Stimulated activated effector memory CD8-positive, alpha-beta T cell treated with anti-CD3 and anti-CD28 coated beads, Interleukin-12 subunit alpha, Interleukin-12 subunit beta, amount 100 ng/mL, for 72 hours (primary cell): ENCODE data around the gene TRIM17.
A peak's percentile ranks its signal among the peaks of the same experiment; 100 is the strongest.

Experiments used
- ATAC-seq: fragments of 150-1000 bp; cut with Tn5 transposase; 2 replicates; pipeline ENCODE4 v1.10.0; 2021
- DNase-seq, 2 donors: peaks; one replicate each; pipeline ENCODE4 v3.0.0; 2021 to 2022; ENCODE audit warnings: low spot score in 2 of 2
- H3K27ac Mint-ChIP-seq: one replicate; pipeline ENCODE4 v1.8.0; 2022; ENCODE audit warnings: mild to moderate bottlenecking, mixed read lengths
- H3K36me3 Mint-ChIP-seq: one replicate; pipeline ENCODE4 v1.8.0; 2022; ENCODE audit warnings: mild to moderate bottlenecking, mixed read lengths
- H3K4me1 Mint-ChIP-seq: one replicate; pipeline ENCODE4 v1.8.0; 2022; ENCODE audit warnings: mixed read lengths
- H3K4me3 Mint-ChIP-seq: one replicate; pipeline ENCODE4 v1.8.0; 2022; ENCODE audit warnings: mild to moderate bottlenecking, mixed read lengths
- H3K9me3 Mint-ChIP-seq: one replicate; pipeline ENCODE4 v1.8.0; 2022; ENCODE audit warnings: mixed read lengths

Gene TRIM17

DNA sequence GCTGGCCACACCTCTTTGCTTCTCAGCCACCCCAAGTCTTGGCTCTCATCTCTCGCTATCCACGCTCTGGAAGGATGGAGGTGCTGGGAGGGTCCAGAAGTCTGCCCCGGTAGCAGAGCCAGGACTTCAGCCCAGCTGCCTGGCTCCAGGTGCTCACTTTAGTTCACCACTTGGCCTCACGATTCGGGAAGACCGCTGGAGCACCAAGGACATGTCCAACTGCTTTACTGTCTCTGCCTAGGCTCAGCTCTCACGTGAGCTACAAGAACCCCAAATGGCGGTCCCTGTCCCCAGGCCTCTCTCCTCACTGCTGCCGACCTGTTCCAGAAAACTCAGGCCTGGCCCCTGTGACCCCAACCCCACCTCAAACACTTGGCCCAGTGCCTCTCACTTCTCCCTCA lies 13.4 kb downstream of the TRIM17 start:
- H3K4me3 Mint-ChIP-seq: peak overlapping the region; percentile 88
- no peaks in the 10 kb centered on the region for H3K9me3 Mint-ChIP-seq
- DNase-seq (no peak), ATAC-seq (no peak)
- peak overlapping the region; percentile 92 for H3K27ac Mint-ChIP-seq
- peaks cover 71% of the 10 kb centered on the region for H3K4me1 Mint-ChIP-seq
- peaks cover 85% of the 10 kb centered on the region for H3K36me3 Mint-ChIP-seq

DNA sequence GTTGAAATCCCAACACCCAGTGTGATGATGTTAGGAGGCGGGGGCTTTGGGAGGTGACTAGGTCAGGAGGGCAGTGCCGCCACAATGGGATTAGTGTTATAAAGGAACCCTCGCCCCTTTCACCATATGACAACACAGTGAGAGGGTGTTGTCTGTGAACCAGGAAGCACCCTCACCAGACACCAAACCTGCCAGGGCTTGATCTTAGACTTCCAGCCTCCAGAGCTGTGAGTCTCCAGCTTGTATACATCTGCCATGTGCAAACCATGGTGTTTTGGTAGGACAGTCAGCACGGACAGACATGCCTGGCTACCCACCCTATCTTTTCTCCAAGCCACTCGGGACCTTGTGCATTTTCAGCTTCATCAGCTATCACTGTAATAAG lies 14.0 kb downstream of the TRIM17 start:
- ATAC-seq: no peak
- H3K4me3 Mint-ChIP-seq: no peak overlapping the region
- DNase-seq: no peak
- H3K9me3 Mint-ChIP-seq: no peaks in the 10 kb centered on the region
- H3K27ac Mint-ChIP-seq: peak overlapping the region; percentile 92
- H3K36me3 Mint-ChIP-seq: peaks cover 91% of the 10 kb centered on the region
- H3K4me1 Mint-ChIP-seq: peaks cover 66% of the 10 kb centered on the region

GRCh38 chr1:228401782-228402640 lies 14.7 kb downstream of the TRIM17 start:
- no peak overlapping the region for H3K4me3 Mint-ChIP-seq
- DNase-seq: no peak
- H3K9me3 Mint-ChIP-seq: no peaks in the 10 kb centered on the region
- H3K4me1 Mint-ChIP-seq: peaks cover 66% of the 10 kb centered on the region
- H3K36me3 Mint-ChIP-seq: peaks cover 95% of the 10 kb centered on the region
- peak overlapping the region; percentile 92 for H3K27ac Mint-ChIP-seq
- no peak for ATAC-seq

- Mint-ChIP-seq H3K4me3 (no peak overlapping the region), H3K4me1 (peaks cover 66% of the 10 kb centered on the region), H3K27ac (peak overlapping the region; percentile 92)
These were observed 15.8 kb downstream of the TRIM17 start for GRCh38 chr1:228400692-228401454.

DNA sequence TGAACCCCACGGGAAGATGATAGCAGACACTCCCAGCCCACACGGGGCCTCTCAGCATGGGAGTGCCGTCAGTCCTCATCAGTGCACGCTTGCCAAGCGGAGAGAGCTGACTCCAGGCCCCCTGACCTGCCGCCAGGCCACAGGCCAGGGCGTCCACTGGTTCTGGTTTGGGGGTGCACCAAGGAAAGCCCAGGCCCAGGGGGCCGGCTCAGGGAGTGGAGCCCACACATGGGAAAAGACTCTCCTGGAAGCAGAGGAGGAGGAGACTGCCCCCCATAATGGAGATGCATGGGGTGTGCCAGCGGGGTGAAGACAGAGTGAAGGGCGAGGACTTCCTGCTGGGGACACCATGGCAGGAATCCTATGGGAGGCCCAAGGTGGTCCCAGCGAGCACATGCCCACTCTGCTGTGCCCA lies 16.4 kb downstream of the TRIM17 start:
- H3K4me3 Mint-ChIP-seq: no peak overlapping the region
- ATAC-seq: no peak
- peaks cover 92% of the 10 kb centered on the region for H3K36me3 Mint-ChIP-seq
- H3K27ac Mint-ChIP-seq: peak overlapping the region; percentile 32
- no peak for DNase-seq
- H3K4me1 Mint-ChIP-seq: peaks cover 60% of the 10 kb centered on the region
- no peaks in the 10 kb centered on the region for H3K9me3 Mint-ChIP-seq

More at GRCh38 chr1:228400692-228401454, 15.8 kb downstream of the TRIM17 start:
- no peaks in the 10 kb centered on the region for H3K9me3 Mint-ChIP-seq
- peaks cover 92% of the 10 kb centered on the region for H3K36me3 Mint-ChIP-seq
- DNase-seq (no peak), ATAC-seq (no peak)

- peaks cover 92% of the 10 kb centered on the region for H3K36me3 Mint-ChIP-seq
- peak overlapping the region; percentile 32 for H3K27ac Mint-ChIP-seq
- no peak for DNase-seq
- no peaks in the 10 kb centered on the region for H3K9me3 Mint-ChIP-seq
- H3K4me3 Mint-ChIP-seq: no peak overlapping the region
- ATAC-seq: no peak
- H3K4me1 Mint-ChIP-seq: peaks cover 54% of the 10 kb centered on the region
These were observed 17.0 kb downstream of the TRIM17 start for GRCh38 chr1:228399531-228400236.

GRCh38 chr1:228398741-228399461 lies 17.8 kb downstream of the TRIM17 start:
- Mint-ChIP-seq H3K36me3 (peaks cover 92% of the 10 kb centered on the region), H3K27ac (peak overlapping the region; percentile 79), H3K4me1 (peaks cover 46% of the 10 kb centered on the region), H3K9me3 (no peaks in the 10 kb centered on the region), H3K4me3 (no peak overlapping the region)
- no peak for ATAC-seq
- no peak for DNase-seq

DNA sequence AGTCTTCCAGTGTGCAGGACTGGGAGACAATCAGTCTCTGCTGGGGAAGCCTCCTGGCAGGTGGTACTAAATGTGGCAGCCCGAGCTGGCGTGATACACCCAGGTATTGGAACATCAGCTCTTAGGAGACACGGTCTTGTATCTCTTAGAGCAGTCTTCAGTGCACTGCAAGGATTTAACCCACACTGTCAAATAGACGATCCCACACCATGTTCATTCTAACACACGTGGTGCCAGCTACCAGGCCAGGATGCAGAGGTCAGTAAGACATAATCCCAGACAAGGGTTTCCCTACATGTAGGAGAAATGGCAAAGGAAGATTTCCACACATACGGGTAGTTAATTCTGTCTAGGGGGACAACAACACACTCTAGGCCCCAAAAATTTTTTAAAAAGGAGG lies 18.7 kb downstream of the TRIM17 start:
- peaks cover 37% of the 10 kb centered on the region for H3K4me1 Mint-ChIP-seq
- ATAC-seq (no peak), DNase-seq (no peak)
- no peaks in the 10 kb centered on the region for H3K9me3 Mint-ChIP-seq
- peaks cover 93% of the 10 kb centered on the region for H3K36me3 Mint-ChIP-seq
- H3K4me3 Mint-ChIP-seq: no peak overlapping the region
- peak overlapping the region; percentile 79 for H3K27ac Mint-ChIP-seq

- Mint-ChIP-seq H3K4me1 (peaks cover 27% of the 10 kb centered on the region), H3K4me3 (no peak overlapping the region), H3K27ac (peak overlapping the region; percentile 79), H3K36me3 (peaks cover 83% of the 10 kb centered on the region), H3K9me3 (no peaks in the 10 kb centered on the region)
- DNase-seq (no peak), ATAC-seq (no peak)
These were observed 19.6 kb downstream of the TRIM17 start for GRCh38 chr1:228396770-228397662.

DNA sequence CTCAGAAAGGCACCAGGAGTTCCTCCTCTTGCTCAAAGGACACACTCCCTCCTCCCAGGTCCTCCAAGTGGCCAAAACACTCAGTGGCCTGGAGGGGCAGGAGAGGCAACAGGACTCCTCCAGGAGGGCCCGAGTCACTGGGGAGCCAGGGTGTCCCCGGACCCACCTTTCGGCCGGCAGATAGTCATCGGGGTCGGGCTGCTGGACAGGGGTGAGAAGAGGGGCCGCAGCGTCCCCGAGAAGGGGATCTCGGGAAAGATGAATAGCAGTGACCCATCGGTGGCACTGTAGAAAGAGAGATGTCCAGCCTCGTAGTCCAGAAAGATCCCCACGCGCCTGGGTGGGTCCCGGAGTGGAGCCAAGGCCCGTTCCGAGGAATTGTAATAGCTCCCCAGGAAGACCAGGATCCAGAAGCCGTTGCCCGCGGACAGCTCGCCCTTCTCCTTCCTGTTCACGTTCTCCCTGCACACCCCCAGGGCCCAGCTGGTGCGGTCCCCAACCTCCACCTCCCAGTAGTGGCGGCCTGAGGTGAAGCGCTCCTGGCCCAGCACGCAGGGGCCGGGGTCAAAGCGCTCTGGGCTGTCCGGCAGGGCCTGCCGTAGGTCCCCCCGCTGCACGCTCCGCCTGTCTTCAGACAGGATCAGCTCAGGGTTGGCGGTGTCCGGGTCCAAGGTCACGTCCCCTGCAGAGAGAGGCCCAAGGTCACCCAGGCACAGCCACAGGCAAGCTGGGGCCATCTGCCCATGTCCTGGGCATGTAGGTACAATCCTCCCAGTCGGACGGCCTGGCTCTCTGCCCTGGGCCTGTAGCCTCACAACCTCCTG lies 21.9 kb downstream of the TRIM17 start:
- Mint-ChIP-seq H3K4me1 (peaks cover 8% of the 10 kb centered on the region), H3K27ac (peak overlapping the region; percentile 34), H3K36me3 (peaks cover 70% of the 10 kb centered on the region), H3K9me3 (no peaks in the 10 kb centered on the region), H3K4me3 (no peak overlapping the region)
- DNase-seq (no peak), ATAC-seq (no peak)

GRCh38 chr1:228393811-228394570 lies 22.7 kb downstream of the TRIM17 start:
- peaks cover under 1% of the 10 kb centered on the region for H3K4me1 Mint-ChIP-seq
- H3K4me3 Mint-ChIP-seq: no peak overlapping the region
- no peak for ATAC-seq

DNA sequence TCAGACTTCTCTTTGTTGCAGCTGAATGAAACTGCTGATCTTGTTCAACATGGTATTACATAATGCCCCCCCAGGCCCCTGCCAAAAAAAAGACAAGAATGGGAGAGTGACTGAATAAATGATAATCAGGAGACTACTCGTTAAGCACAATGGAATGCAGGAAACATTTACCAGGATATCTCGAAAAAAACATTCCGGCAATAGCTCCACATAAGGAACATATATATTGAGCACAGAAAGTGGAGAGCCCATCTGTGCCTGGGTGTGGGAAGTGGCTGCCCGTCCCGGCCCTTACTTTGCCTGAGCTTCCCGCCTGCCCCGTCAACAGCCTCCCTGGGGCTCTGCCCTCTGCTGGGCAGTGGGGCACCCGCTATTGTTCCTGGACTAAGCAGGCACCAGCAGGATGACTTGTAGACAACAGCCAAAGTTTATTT lies 23.4 kb downstream of the TRIM17 start:
- Mint-ChIP-seq H3K36me3 (peaks cover 57% of the 10 kb centered on the region), H3K27ac (peak overlapping the region; percentile 34), H3K9me3 (no peaks in the 10 kb centered on the region), H3K4me3 (no peak overlapping the region), H3K4me1 (no peaks in the 10 kb centered on the region)
- DNase-seq (no peak), ATAC-seq (no peak)

More at GRCh38 chr1:228393811-228394570, 22.7 kb downstream of the TRIM17 start:
- H3K36me3 Mint-ChIP-seq: peaks cover 64% of the 10 kb centered on the region
- peak overlapping the region; percentile 34 for H3K27ac Mint-ChIP-seq
- no peaks in the 10 kb centered on the region for H3K9me3 Mint-ChIP-seq
- DNase-seq: no peak
